ENCODE results near the gene TBC1D21. TPM values are rescaled to one million over a fixed set of nuclear protein-coding genes. Genes with fewer than 3 reads are reported as not detected.
A peak's percentile ranks its signal among the peaks of the same experiment; 100 is the strongest.

Gene TBC1D21
- total and polyA plus RNA-seq, 10 of the 15 experiments (the other 5 are each of a cell fraction or from before 2014, with no cell fraction given) = not detected

DNA sequence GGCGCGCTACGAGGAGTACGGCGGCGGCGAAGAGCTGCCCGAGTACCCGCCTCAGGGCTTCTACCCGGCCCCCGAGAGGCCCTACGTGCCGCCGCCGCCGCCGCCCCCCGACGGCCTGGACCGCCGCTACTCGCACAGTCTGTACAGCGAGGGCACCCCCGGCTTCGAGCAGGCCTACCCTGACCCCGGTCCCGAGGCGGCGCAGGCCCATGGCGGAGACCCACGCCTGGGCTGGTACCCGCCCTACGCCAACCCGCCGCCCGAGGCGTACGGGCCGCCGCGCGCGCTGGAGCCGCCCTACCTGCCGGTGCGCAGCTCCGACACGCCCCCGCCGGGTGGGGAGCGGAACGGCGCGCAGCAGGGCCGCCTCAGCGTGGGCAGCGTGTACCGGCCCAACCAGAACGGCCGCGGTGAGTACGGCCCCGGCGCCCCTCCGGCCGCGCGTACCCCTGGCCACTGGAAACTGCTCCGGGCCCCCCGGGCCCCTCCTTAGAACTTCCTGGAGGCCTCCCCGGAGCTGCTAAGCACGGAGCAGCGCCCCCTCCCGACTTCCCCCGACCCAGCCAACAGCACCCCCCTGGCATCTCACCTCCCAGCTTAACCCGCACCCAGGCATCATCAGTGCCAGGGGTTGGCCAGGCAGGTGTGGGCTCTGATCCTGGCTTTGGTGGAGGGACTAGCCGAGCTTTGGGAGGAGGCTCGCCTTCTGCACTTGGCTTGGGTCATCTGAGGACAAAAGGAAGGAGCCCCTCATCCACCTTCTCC, 54.3 kb downstream of the TBC1D21 start:
- no peak overlapping the region for H3K9ac ChIP-seq (ENCODE audit: control insufficient read depth, insufficient read depth, low read length)
- H3K27me3 ChIP-seq (replicated peaks in 1 of 2; ENCODE audit: control insufficient read depth in 2 of 2, insufficient read depth in 2 of 2, low read length in 1 of 2) = peaks cover 10 to 14% of the 10 kb centered on the region in 2 experiments
- peak overlapping the region; percentile 29; the same call in 1 of the 2 replicates for H2AFZ ChIP-seq (ENCODE audit: control insufficient read depth, low read depth, low read length)
- H3K4me1 ChIP-seq (ENCODE audit: control insufficient read depth, insufficient read depth, low read length) = no peaks in the 10 kb centered on the region
- in situ Hi-C loops (cut with MboI) (no loop called here), intact Hi-C loops (cut with micrococcal nuclease; ENCODE audit: unreplicated experiment) (no loop called here)
- H4K20me1 ChIP-seq (ENCODE audit: control insufficient read depth, insufficient read depth) = no peaks in the 10 kb centered on the region
- H3K27ac ChIP-seq (ENCODE audit: control insufficient read depth, insufficient read depth) = no peak overlapping the region
- under 1% methylated on average over 62 of the region's 78 CpGs for WGBS (ENCODE audit: insufficient coverage, insufficient replicate concordance, low lambda C conversion rate, missing lambda C conversion rate)
- FAIRE-seq (no peak), DNase-seq (ENCODE audit: low read depth, low spot score) (no peak), ATAC-seq (peak; percentile 84)
- ChIA-PET SMC1A (ENCODE audit: uncharacterized antibody, unreplicated experiment) (no interaction called here), CTCF (interaction anchor here (1.2 to 1.8 kb wide), 2 partner anchors 30 to 54 kb away, joined by 3 to 4 read pairs; partner anchors contain the start of gene TBC1D21), POLR2A (no interaction called here), RAD21 (ENCODE audit: unreplicated experiment) (no interaction called here)
- no TSS peak for BruUV-seq (replicated peaks)
- peak overlapping the region; percentile 48 for H3K4me2 ChIP-seq (ENCODE audit: control insufficient read depth, insufficient read depth)
- no peaks in the 10 kb centered on the region for H3K9me3 ChIP-seq (replicated peaks; ENCODE audit: control insufficient read depth, insufficient read depth, low read length)
- H3K4me3 ChIP-seq = no peak overlapping the region
- no peaks in the 10 kb centered on the region for H3K36me3 ChIP-seq (ENCODE audit: control insufficient read depth in 2 of 2, insufficient read depth in 2 of 2, low read length in 1 of 2)
- no peaks in the 10 kb centered on the region for H3K79me2 ChIP-seq (ENCODE audit: control insufficient read depth, insufficient read depth, low read length)
- 0 out of 2 replicates have a peak, but pooled peaks have one; percentile 39 for TF ChIP-seq IKZF1 (conservative IDR thresholded peaks at IDR 0.05)
- TF ChIP-seq ZNF384 (IDR thresholded peaks at IDR 0.05; ENCODE audit: borderline replicate concordance, low read depth, low read length) = no peak
- TF ChIP-seq GATAD2B (conservative IDR thresholded peaks at IDR 0.05; ENCODE audit: low read depth) = no peak
- peak; percentile 36 for TF ChIP-seq SUZ12 (IDR thresholded peaks at IDR 0.05; ENCODE audit: unreplicated experiment)
- TF ChIP-seq WRNIP1 (IDR thresholded peaks at IDR 0.05; ENCODE audit: borderline replicate concordance, low read depth, low read length) = no peak
- no peak for TF ChIP-seq JUND (IDR thresholded peaks at IDR 0.05; ENCODE audit: low read depth, low read length)
- no peak for TF ChIP-seq ESRRA (IDR thresholded peaks at IDR 0.05; ENCODE audit: low read length)
- TF ChIP-seq, protein P1, sequence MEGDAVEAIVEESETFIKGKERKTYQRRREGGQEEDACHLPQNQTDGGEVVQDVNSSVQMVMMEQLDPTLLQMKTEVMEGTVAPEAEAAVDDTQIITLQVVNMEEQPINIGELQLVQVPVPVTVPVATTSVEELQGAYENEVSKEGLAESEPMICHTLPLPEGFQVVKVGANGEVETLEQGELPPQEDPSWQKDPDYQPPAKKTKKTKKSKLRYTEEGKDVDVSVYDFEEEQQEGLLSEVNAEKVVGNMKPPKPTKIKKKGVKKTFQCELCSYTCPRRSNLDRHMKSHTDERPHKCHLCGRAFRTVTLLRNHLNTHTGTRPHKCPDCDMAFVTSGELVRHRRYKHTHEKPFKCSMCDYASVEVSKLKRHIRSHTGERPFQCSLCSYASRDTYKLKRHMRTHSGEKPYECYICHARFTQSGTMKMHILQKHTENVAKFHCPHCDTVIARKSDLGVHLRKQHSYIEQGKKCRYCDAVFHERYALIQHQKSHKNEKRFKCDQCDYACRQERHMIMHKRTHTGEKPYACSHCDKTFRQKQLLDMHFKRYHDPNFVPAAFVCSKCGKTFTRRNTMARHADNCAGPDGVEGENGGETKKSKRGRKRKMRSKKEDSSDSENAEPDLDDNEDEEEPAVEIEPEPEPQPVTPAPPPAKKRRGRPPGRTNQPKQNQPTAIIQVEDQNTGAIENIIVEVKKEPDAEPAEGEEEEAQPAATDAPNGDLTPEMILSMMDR (IDR thresholded peaks at IDR 0.05 in 2 of 3, conservative IDR thresholded peaks at IDR 0.05 in 1 of 3; ENCODE audit: control insufficient read depth in 2 of 3, extremely low read depth in 1 of 3, insufficient read depth in 1 of 3, low read depth in 3 of 3, low read length in 3 of 3) = peak; percentile 10 to 45 (median 25); a peak in 5 of 6 replicates
- no peak for TF ChIP-seq MTA3 (IDR thresholded peaks at IDR 0.05; ENCODE audit: borderline replicate concordance, low read length)
- no peak for TF ChIP-seq PAX5 (IDR thresholded peaks at IDR 0.05; ENCODE audit: borderline replicate concordance, low read depth, low read length)
- TF ChIP-seq BRCA1 (IDR thresholded peaks at IDR 0.05; ENCODE audit: low read depth, low read length) = no peak
- TF ChIP-seq SMC3 (IDR thresholded peaks at IDR 0.05; ENCODE audit: borderline replicate concordance, low read length) = no peak
- no peak for TF ChIP-seq SMAD1 (IDR thresholded peaks at IDR 0.05; ENCODE audit: low read depth, partially characterized antibody)
- no peak for TF ChIP-seq RAD51 (IDR thresholded peaks at IDR 0.05)
- TF ChIP-seq, protein P2, sequence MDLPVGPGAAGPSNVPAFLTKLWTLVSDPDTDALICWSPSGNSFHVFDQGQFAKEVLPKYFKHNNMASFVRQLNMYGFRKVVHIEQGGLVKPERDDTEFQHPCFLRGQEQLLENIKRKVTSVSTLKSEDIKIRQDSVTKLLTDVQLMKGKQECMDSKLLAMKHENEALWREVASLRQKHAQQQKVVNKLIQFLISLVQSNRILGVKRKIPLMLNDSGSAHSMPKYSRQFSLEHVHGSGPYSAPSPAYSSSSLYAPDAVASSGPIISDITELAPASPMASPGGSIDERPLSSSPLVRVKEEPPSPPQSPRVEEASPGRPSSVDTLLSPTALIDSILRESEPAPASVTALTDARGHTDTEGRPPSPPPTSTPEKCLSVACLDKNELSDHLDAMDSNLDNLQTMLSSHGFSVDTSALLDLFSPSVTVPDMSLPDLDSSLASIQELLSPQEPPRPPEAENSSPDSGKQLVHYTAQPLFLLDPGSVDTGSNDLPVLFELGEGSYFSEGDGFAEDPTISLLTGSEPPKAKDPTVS (IDR thresholded peaks at IDR 0.05; ENCODE audit: low read depth, low read length) = no peak
- TF ChIP-seq, protein P3, sequence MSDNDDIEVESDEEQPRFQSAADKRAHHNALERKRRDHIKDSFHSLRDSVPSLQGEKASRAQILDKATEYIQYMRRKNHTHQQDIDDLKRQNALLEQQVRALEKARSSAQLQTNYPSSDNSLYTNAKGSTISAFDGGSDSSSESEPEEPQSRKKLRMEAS (IDR thresholded peaks at IDR 0.05; ENCODE audit: low read depth, low read length) = no peak
- no peak for TF ChIP-seq TCF3 (IDR thresholded peaks at IDR 0.05; ENCODE audit: borderline replicate concordance, insufficient read depth, low read depth, low read length)
- TF ChIP-seq LARP7 (IDR thresholded peaks at IDR 0.05) = 0 out of 2 replicates have a peak, but pooled peaks have one; percentile 22
- TF ChIP-seq, protein P4, sequence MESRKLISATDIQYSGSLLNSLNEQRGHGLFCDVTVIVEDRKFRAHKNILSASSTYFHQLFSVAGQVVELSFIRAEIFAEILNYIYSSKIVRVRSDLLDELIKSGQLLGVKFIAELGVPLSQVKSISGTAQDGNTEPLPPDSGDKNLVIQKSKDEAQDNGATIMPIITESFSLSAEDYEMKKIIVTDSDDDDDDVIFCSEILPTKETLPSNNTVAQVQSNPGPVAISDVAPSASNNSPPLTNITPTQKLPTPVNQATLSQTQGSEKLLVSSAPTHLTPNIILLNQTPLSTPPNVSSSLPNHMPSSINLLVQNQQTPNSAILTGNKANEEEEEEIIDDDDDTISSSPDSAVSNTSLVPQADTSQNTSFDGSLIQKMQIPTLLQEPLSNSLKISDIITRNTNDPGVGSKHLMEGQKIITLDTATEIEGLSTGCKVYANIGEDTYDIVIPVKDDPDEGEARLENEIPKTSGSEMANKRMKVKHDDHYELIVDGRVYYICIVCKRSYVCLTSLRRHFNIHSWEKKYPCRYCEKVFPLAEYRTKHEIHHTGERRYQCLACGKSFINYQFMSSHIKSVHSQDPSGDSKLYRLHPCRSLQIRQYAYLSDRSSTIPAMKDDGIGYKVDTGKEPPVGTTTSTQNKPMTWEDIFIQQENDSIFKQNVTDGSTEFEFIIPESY (IDR thresholded peaks at IDR 0.05) = no peak
